ENCODE results near the gene ORC5.

DNA sequence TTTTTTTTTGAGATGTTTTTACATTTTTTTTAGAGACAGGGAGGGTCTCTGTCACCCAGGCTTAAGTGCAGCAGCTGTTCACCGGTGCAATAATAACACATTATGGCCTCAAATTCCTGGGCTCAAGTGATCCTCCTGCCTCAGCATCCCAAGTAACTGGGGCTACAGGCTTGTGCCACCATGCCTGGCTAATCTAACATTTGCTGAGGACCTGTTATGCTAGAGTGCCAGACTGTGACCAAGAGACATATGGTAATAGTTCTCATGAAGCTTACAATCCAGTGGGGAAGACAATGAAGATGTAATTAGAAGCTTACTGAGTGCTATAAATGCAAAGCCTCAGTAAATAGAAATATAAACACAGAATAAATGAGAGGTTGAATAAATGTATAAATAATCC is 17.6 kb upstream of the ORC5 start:
- TF ChIP-seq, protein P1, sequence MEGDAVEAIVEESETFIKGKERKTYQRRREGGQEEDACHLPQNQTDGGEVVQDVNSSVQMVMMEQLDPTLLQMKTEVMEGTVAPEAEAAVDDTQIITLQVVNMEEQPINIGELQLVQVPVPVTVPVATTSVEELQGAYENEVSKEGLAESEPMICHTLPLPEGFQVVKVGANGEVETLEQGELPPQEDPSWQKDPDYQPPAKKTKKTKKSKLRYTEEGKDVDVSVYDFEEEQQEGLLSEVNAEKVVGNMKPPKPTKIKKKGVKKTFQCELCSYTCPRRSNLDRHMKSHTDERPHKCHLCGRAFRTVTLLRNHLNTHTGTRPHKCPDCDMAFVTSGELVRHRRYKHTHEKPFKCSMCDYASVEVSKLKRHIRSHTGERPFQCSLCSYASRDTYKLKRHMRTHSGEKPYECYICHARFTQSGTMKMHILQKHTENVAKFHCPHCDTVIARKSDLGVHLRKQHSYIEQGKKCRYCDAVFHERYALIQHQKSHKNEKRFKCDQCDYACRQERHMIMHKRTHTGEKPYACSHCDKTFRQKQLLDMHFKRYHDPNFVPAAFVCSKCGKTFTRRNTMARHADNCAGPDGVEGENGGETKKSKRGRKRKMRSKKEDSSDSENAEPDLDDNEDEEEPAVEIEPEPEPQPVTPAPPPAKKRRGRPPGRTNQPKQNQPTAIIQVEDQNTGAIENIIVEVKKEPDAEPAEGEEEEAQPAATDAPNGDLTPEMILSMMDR (IDR thresholded peaks at IDR 0.05), result no peak
- no peak for TF ChIP-seq POLR2A (IDR thresholded peaks at IDR 0.05)
- TF ChIP-seq POLR2AphosphoS5 (IDR thresholded peaks at IDR 0.05), result no peak
- no peak for TF ChIP-seq EP300 (IDR thresholded peaks at IDR 0.05)
